ENCODE data around the gene HCRTR1.

GRCh38 chr1:31572323-31573104, 45.0 kb upstream of the HCRTR1 start:
- TF ChIP-seq CTCF (IDR thresholded peaks at IDR 0.05): no peak
- TF ChIP-seq POLR2AphosphoS5 (IDR thresholded peaks at IDR 0.05): no peak

All from upper lobe of left lung (tissue), 4 donors.